GM13976 (cell line): Measurements from ENCODE around the gene MOCS1.
"Not testable (repeated sequence)": the region's sequence is repeated elsewhere in the genome, so short reads cannot be mapped to it uniquely, and the experiment has no call there.

Experiments used
- DNase-seq: peaks from one replicate; pipeline ENCODE4 v3.0.0; 2012; ENCODE audit warnings: low spot score
- CTCF ChIP-seq: IDR thresholded peaks from 2 replicates; pipeline ENCODE4 v1.5.1; 2012; ENCODE audit warnings: borderline replicate concordance, mild to moderate bottlenecking; ENCODE audit not compliant: insufficient read depth; ENCODE audit errors: extremely low read depth, missing control alignments, control extremely low read depth
- in situ Hi-C: fragments of 300-500 bp; cut with MboI; formaldehyde crosslinking; loops from one replicate; pipeline ENCODE4 v1.12.0; 2022; ENCODE audit warnings: low sequenced_read_pairs, mixed read lengths, inconsistent platforms; ENCODE audit not compliant: unreplicated experiment

Gene MOCS1

GRCh38 chr6:39978240-39978639 lies 44.0 kb upstream of the MOCS1 start:
- in situ Hi-C loops: no loop called here
- TF ChIP-seq CTCF: no peak

GRCh38 chr6:39973661-39974060 lies 39.4 kb upstream of the MOCS1 start:
- no peak for DNase-seq
- TF ChIP-seq CTCF: no peak
- in situ Hi-C loops: no loop called here

More at GRCh38 chr6:39978240-39978639, 44.0 kb upstream of the MOCS1 start:
- DNase-seq: no peak

GRCh38 chr6:39972717-39973116 lies 38.5 kb upstream of the MOCS1 start:
- in situ Hi-C loops, DNase-seq: not testable (repeated sequence)

- DNase-seq, in situ Hi-C loops: not testable (repeated sequence)
Observed at GRCh38 chr6:39971131-39971530, 36.9 kb upstream of the MOCS1 start.

GRCh38 chr6:39965751-39966150 lies 31.5 kb upstream of the MOCS1 start:
- DNase-seq: no peak
- in situ Hi-C loops: no loop called here
- no peak for TF ChIP-seq CTCF

- TF ChIP-seq CTCF: no peak
- DNase-seq: no peak
- in situ Hi-C loops: no loop called here
Observed at GRCh38 chr6:39964530-39964929, 30.3 kb upstream of the MOCS1 start.

GRCh38 chr6:39964094-39964493 lies 29.8 kb upstream of the MOCS1 start:
- no peak for TF ChIP-seq CTCF
- in situ Hi-C loops: no loop called here
- DNase-seq: no peak

- no peak for TF ChIP-seq CTCF
- no peak for DNase-seq
- in situ Hi-C loops: no loop called here
Observed at GRCh38 chr6:39962831-39963230, 28.6 kb upstream of the MOCS1 start.
